Measurements from ENCODE around the gene GRPEL1.

The GRPEL1 gene

GRCh38 chr4:7073059-7073458 is 5.2 kb upstream of the GRPEL1 start:
- Histone ChIP-seq H3K4me1 (no peaks in the 10 kb centered on the region), H3K4me2 (ENCODE audit: low read length) (no peak overlapping the region), H2AFZ (no peak overlapping the region), H3K9me3 (ENCODE audit: control insufficient read depth, low read length) (no peaks in the 10 kb centered on the region), H3K36me3 (ENCODE audit: control insufficient read depth, insufficient read depth, low read length) (no peaks in the 10 kb centered on the region), H3K9ac (no peak overlapping the region), H3K79me2 (no peaks in the 10 kb centered on the region), H3K27me3 (ENCODE audit: control insufficient read depth, insufficient read depth, low read length) (no peaks in the 10 kb centered on the region), H3K4me3 (ENCODE audit: low read depth, low read length) (no peak overlapping the region), H3K27ac (no peak overlapping the region)
- no peak for TF ChIP-seq CTCF (IDR thresholded peaks at IDR 0.05)

GRCh38 chr4:7070729-7071511 is 3.1 kb upstream of the GRPEL1 start:
- H3K4me2 ChIP-seq (ENCODE audit: low read length) = no peak overlapping the region
- H2AFZ ChIP-seq = peak overlapping the region; percentile 46
- H3K4me3 ChIP-seq (ENCODE audit: low read depth, low read length) = peak overlapping the region; percentile 26
- H3K27me3 ChIP-seq (ENCODE audit: control insufficient read depth, insufficient read depth, low read length) = no peaks in the 10 kb centered on the region
- peaks cover 9% of the 10 kb centered on the region for H3K79me2 ChIP-seq
- peak; percentile 92 for TF ChIP-seq CTCF (IDR thresholded peaks at IDR 0.05)
- no peaks in the 10 kb centered on the region for H3K9me3 ChIP-seq (ENCODE audit: control insufficient read depth, low read length)
- no peaks in the 10 kb centered on the region for H3K36me3 ChIP-seq (ENCODE audit: control insufficient read depth, insufficient read depth, low read length)
- no peak overlapping the region for H3K9ac ChIP-seq
- H3K27ac ChIP-seq = no peak overlapping the region
- H3K4me1 ChIP-seq = no peaks in the 10 kb centered on the region

GRCh38 chr4:7068883-7069282 is 1.0 kb upstream of the GRPEL1 start:
- Histone ChIP-seq H3K4me3 (ENCODE audit: low read depth, low read length) (peak overlapping the region; percentile 82), H2AFZ (peak overlapping the region; percentile 87), H3K4me1 (no peaks in the 10 kb centered on the region), H3K9me3 (ENCODE audit: control insufficient read depth, low read length) (no peaks in the 10 kb centered on the region), H3K4me2 (ENCODE audit: low read length) (peak overlapping the region; percentile 96), H3K27ac (peak overlapping the region; percentile 79), H3K36me3 (ENCODE audit: control insufficient read depth, insufficient read depth, low read length) (no peaks in the 10 kb centered on the region), H3K9ac (no peak overlapping the region), H3K79me2 (peaks cover 12% of the 10 kb centered on the region), H3K27me3 (ENCODE audit: control insufficient read depth, insufficient read depth, low read length) (no peaks in the 10 kb centered on the region)
- no peak for TF ChIP-seq CTCF (IDR thresholded peaks at IDR 0.05)

GRCh38 chr4:7068279-7068842 is 497 bp upstream of the GRPEL1 start:
- TF ChIP-seq CTCF (IDR thresholded peaks at IDR 0.05) = no peak
- no peaks in the 10 kb centered on the region for H3K36me3 ChIP-seq (ENCODE audit: control insufficient read depth, insufficient read depth, low read length)
- peak overlapping the region; percentile 82 for H3K4me3 ChIP-seq (ENCODE audit: low read depth, low read length)
- no peaks in the 10 kb centered on the region for H3K27me3 ChIP-seq (ENCODE audit: control insufficient read depth, insufficient read depth, low read length)
- H3K4me1 ChIP-seq = no peaks in the 10 kb centered on the region
- H2AFZ ChIP-seq = peak overlapping the region; percentile 87
- no peaks in the 10 kb centered on the region for H3K9me3 ChIP-seq (ENCODE audit: control insufficient read depth, low read length)
- H3K9ac ChIP-seq = no peak overlapping the region
- peak overlapping the region; percentile 96 for H3K4me2 ChIP-seq (ENCODE audit: low read length)
- H3K27ac ChIP-seq = peak overlapping the region; percentile 79
- H3K79me2 ChIP-seq = peaks cover 12% of the 10 kb centered on the region

- Histone ChIP-seq H3K9me3 (ENCODE audit: control insufficient read depth, low read length) (no peaks in the 10 kb centered on the region), H3K9ac (peak overlapping the region; percentile 13), H3K27ac (peak overlapping the region; percentile 79), H2AFZ (no peak overlapping the region), H3K36me3 (ENCODE audit: control insufficient read depth, insufficient read depth, low read length) (no peaks in the 10 kb centered on the region), H3K4me3 (ENCODE audit: low read depth, low read length) (peak overlapping the region; percentile 86), H3K79me2 (peaks cover 12% of the 10 kb centered on the region), H3K4me2 (ENCODE audit: low read length) (peak overlapping the region; percentile 74), H3K4me1 (no peaks in the 10 kb centered on the region), H3K27me3 (ENCODE audit: control insufficient read depth, insufficient read depth, low read length) (no peaks in the 10 kb centered on the region)
- no peak for TF ChIP-seq CTCF (IDR thresholded peaks at IDR 0.05)
Observed at GRCh38 chr4:7067126-7067451, 775 bp downstream of the GRPEL1 start.
